ENCODE measurements around the gene CNN2.

DNA sequence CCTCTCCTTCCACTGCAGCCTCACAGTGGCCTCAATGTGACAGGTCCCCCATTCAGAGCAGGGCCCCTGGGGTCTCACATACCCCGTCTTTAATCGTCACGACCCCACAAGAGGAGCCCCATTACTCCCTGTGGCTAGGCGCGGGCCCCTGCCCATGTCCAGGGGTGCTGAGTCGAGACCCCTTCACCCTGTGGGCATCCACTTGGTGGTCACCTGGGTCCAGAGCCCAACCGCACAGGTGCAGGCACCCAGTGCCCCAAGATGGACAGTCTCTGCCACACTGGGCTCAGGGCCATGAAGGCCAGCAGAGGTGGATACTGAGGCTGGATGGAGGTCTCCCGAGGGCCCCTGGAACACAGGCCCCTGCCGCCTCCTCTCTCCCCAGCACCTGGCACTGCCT is 8.5 kb upstream of the CNN2 start:
- no peak for TF ChIP-seq ATF1 (CRISPR knock-in tag; IDR thresholded peaks at IDR 0.05)
- TF ChIP-seq POLR2A (IDR thresholded peaks at IDR 0.05; ENCODE audit: insufficient read depth in 1 of 2, low read depth in 2 of 2, low read length in 2 of 2) = no peak
- TF ChIP-seq ZNF629 (CRISPR knock-in tag; conservative IDR thresholded peaks at IDR 0.05) = no peak
- TF ChIP-seq, protein P1, sequence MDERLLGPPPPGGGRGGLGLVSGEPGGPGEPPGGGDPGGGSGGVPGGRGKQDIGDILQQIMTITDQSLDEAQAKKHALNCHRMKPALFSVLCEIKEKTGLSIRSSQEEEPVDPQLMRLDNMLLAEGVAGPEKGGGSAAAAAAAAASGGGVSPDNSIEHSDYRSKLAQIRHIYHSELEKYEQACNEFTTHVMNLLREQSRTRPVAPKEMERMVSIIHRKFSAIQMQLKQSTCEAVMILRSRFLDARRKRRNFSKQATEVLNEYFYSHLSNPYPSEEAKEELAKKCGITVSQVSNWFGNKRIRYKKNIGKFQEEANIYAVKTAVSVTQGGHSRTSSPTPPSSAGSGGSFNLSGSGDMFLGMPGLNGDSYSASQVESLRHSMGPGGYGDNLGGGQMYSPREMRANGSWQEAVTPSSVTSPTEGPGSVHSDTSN (CRISPR knock-in tag; IDR thresholded peaks at IDR 0.05) = no peak
- TF ChIP-seq ZNF143 (CRISPR knock-in tag; IDR thresholded peaks at IDR 0.05) = no peak
- TF ChIP-seq RAD21 (CRISPR knock-in tag; IDR thresholded peaks at IDR 0.05) = no peak
- TF ChIP-seq NR2F2 (IDR thresholded peaks at IDR 0.05; ENCODE audit: borderline replicate concordance, low read depth) = no peak
- TF ChIP-seq ZNF564 (CRISPR knock-in tag; IDR thresholded peaks at IDR 0.05) = no peak
- TF ChIP-seq, protein P2, sequence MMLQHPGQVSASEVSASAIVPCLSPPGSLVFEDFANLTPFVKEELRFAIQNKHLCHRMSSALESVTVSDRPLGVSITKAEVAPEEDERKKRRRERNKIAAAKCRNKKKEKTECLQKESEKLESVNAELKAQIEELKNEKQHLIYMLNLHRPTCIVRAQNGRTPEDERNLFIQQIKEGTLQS (CRISPR knock-in tag; IDR thresholded peaks at IDR 0.05) = no peak
- no peak for TF ChIP-seq CREB1 (IDR thresholded peaks at IDR 0.05)
- no peak for TF ChIP-seq CREB1 (CRISPR knock-in tag; IDR thresholded peaks at IDR 0.05)
- TF ChIP-seq, protein P3, sequence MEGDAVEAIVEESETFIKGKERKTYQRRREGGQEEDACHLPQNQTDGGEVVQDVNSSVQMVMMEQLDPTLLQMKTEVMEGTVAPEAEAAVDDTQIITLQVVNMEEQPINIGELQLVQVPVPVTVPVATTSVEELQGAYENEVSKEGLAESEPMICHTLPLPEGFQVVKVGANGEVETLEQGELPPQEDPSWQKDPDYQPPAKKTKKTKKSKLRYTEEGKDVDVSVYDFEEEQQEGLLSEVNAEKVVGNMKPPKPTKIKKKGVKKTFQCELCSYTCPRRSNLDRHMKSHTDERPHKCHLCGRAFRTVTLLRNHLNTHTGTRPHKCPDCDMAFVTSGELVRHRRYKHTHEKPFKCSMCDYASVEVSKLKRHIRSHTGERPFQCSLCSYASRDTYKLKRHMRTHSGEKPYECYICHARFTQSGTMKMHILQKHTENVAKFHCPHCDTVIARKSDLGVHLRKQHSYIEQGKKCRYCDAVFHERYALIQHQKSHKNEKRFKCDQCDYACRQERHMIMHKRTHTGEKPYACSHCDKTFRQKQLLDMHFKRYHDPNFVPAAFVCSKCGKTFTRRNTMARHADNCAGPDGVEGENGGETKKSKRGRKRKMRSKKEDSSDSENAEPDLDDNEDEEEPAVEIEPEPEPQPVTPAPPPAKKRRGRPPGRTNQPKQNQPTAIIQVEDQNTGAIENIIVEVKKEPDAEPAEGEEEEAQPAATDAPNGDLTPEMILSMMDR (CRISPR knock-in tag; IDR thresholded peaks at IDR 0.05) = no peak

All from HepG2 (cell line).